Measurements from ENCODE around the gene SLC6A9.

Gene SLC6A9

DNA sequence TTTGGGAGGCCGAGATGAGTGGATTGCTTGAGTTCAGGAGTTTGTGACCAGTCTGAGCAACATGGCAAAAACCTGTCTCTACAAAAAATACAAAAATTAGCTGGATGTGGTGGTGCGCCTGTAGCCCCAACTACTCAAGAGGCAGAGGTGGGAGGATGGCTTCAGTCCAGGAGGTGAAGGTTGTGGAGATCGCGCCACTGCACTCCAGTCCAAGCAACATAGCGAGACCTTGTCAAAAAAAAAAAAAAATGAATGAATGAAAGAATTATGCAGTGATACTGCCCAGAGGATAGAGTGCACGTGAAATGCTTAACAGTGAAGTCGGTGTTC lies 61.9 kb downstream of the SLC6A9 start:
- H3K9ac ChIP-seq (ENCODE audit: low read length) = no peak overlapping the region
- H2AFZ ChIP-seq (ENCODE audit: low read depth, low read length, severe bottlenecking) = peak overlapping the region; percentile 42
- peak overlapping the region; percentile 33 for H3K4me3 ChIP-seq (ENCODE audit: insufficient read depth, low read length, poor library complexity, severe bottlenecking)
- H3K27ac ChIP-seq (ENCODE audit: low read depth, low read length) = no peak overlapping the region
- H3K27me3 ChIP-seq (ENCODE audit: low read length) = no peaks in the 10 kb centered on the region
- H3K79me2 ChIP-seq (ENCODE audit: insufficient read depth, low read length) = peaks cover 15% of the 10 kb centered on the region
- H3F3A ChIP-seq (ENCODE audit: insufficient read depth) = peaks cover 13% of the 10 kb centered on the region
- H4K20me1 ChIP-seq (ENCODE audit: low read depth, low read length) = no peaks in the 10 kb centered on the region
- H3K36me3 ChIP-seq (ENCODE audit: low read length) = no peaks in the 10 kb centered on the region
- no peaks in the 10 kb centered on the region for H3K9me2 ChIP-seq (replicated peaks; ENCODE audit: insufficient read depth, low read length)
- no peaks in the 10 kb centered on the region for H3K9me3 ChIP-seq (ENCODE audit: insufficient read depth, low read length)
- H3K4me2 ChIP-seq (ENCODE audit: low read depth, low read length, poor library complexity, severe bottlenecking) = peak overlapping the region; percentile 52
- no peak for TF ChIP-seq CTCF (IDR thresholded peaks at IDR 0.05; ENCODE audit: insufficient read depth, low read length, poor library complexity, severe bottlenecking)

DNA sequence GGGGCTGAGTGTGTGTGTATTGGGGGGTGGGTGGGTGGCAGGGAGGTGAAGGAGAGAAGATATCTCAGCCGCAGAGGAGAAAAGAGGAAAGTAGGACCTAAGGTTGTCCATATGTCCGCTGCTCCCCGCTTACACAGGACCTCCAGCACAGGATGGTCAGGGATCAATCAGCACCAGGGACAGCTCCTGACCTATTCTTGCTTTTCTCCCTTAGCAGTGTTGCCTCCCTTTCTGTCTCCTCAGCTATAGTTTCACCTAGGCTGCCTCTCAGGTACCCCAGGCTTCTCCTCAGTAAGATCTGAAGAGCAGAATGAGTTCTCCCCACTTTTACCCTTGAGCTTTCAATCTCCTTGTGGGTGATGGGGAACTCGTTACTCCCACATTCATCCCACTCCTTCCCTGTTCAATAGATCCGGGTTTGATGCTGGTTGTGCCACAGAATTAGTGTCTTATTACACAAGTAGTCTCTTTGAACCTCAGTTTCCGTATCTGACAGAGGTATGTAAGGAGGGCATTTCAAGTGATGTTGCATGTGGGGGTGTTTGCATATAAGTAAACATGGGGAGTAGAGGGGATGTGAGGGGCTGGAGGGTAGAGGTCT lies 62.8 kb downstream of the SLC6A9 start:
- no peak for TF ChIP-seq EZH2phosphoT487 (conservative IDR thresholded peaks at IDR 0.05; ENCODE audit: low read length)
- no peaks in the 10 kb centered on the region for H3K36me3 ChIP-seq (ENCODE audit: low read length)
- no peak overlapping the region for H3K9ac ChIP-seq (ENCODE audit: low read length)
- no peaks in the 10 kb centered on the region for H4K20me1 ChIP-seq (ENCODE audit: low read depth, low read length)
- no peak overlapping the region for H2AFZ ChIP-seq (ENCODE audit: low read depth, low read length, severe bottlenecking)
- H3K9me3 ChIP-seq (ENCODE audit: insufficient read depth, low read length) = no peaks in the 10 kb centered on the region
- H3F3A ChIP-seq (ENCODE audit: insufficient read depth) = peaks cover 4% of the 10 kb centered on the region
- H3K27ac ChIP-seq (ENCODE audit: low read depth, low read length) = no peak overlapping the region
- H3K79me2 ChIP-seq (ENCODE audit: insufficient read depth, low read length) = peaks cover 15% of the 10 kb centered on the region
- H3K4me3 ChIP-seq (ENCODE audit: insufficient read depth, low read length, poor library complexity, severe bottlenecking) = no peak overlapping the region
- no peak overlapping the region for H3K4me2 ChIP-seq (ENCODE audit: low read depth, low read length, poor library complexity, severe bottlenecking)
- H3K27me3 ChIP-seq (ENCODE audit: low read length) = no peaks in the 10 kb centered on the region
- no peaks in the 10 kb centered on the region for H3K9me2 ChIP-seq (replicated peaks; ENCODE audit: insufficient read depth, low read length)

- Histone ChIP-seq H3K4me3 (ENCODE audit: insufficient read depth, low read length, poor library complexity, severe bottlenecking) (no peak overlapping the region), H3K79me2 (ENCODE audit: insufficient read depth, low read length) (peaks cover 4% of the 10 kb centered on the region), H3K36me3 (ENCODE audit: low read length) (no peaks in the 10 kb centered on the region), H3K27me3 (ENCODE audit: low read length) (no peaks in the 10 kb centered on the region), H3F3A (ENCODE audit: insufficient read depth) (no peaks in the 10 kb centered on the region), H3K9me2 (replicated peaks; ENCODE audit: insufficient read depth, low read length) (no peaks in the 10 kb centered on the region), H2AFZ (ENCODE audit: low read depth, low read length, severe bottlenecking) (no peak overlapping the region), H3K9ac (ENCODE audit: low read length) (no peak overlapping the region), H3K27ac (ENCODE audit: low read depth, low read length) (no peak overlapping the region), H3K4me2 (ENCODE audit: low read depth, low read length, poor library complexity, severe bottlenecking) (no peak overlapping the region), H4K20me1 (ENCODE audit: low read depth, low read length) (no peaks in the 10 kb centered on the region), H3K9me3 (ENCODE audit: insufficient read depth, low read length) (no peaks in the 10 kb centered on the region)
- TF ChIP-seq CTCF (IDR thresholded peaks at IDR 0.05; ENCODE audit: insufficient read depth, low read length, poor library complexity, severe bottlenecking) = no peak
- TF ChIP-seq EZH2phosphoT487 (conservative IDR thresholded peaks at IDR 0.05; ENCODE audit: low read length) = no peak
These were observed 65.9 kb downstream of the SLC6A9 start for GRCh38 chr1:43965316-43965715.

GRCh38 chr1:43963890-43964289 lies 67.4 kb downstream of the SLC6A9 start:
- no peaks in the 10 kb centered on the region for H3K27me3 ChIP-seq (ENCODE audit: low read length)
- H3K79me2 ChIP-seq (ENCODE audit: insufficient read depth, low read length) = no peaks in the 10 kb centered on the region
- no peak overlapping the region for H3K9ac ChIP-seq (ENCODE audit: low read length)

More at GRCh38 chr1:43963890-43964289, 67.4 kb downstream of the SLC6A9 start:
- TF ChIP-seq EZH2phosphoT487 (conservative IDR thresholded peaks at IDR 0.05; ENCODE audit: low read length) (no peak), CTCF (IDR thresholded peaks at IDR 0.05; ENCODE audit: insufficient read depth, low read length, poor library complexity, severe bottlenecking) (no peak)
- no peaks in the 10 kb centered on the region for H3K9me3 ChIP-seq (ENCODE audit: insufficient read depth, low read length)
- H3K4me3 ChIP-seq (ENCODE audit: insufficient read depth, low read length, poor library complexity, severe bottlenecking) = no peak overlapping the region
- H3K9me2 ChIP-seq (replicated peaks; ENCODE audit: insufficient read depth, low read length) = no peaks in the 10 kb centered on the region
- no peaks in the 10 kb centered on the region for H3K36me3 ChIP-seq (ENCODE audit: low read length)
- H4K20me1 ChIP-seq (ENCODE audit: low read depth, low read length) = no peaks in the 10 kb centered on the region
- H2AFZ ChIP-seq (ENCODE audit: low read depth, low read length, severe bottlenecking) = no peak overlapping the region
- no peak overlapping the region for H3K4me2 ChIP-seq (ENCODE audit: low read depth, low read length, poor library complexity, severe bottlenecking)
- no peaks in the 10 kb centered on the region for H3F3A ChIP-seq (ENCODE audit: insufficient read depth)
- H3K27ac ChIP-seq (ENCODE audit: low read depth, low read length) = no peak overlapping the region

Data from SU-DHL-6 (cell line).